Activated CD8-positive, alpha-beta memory T cell treated with anti-CD3 and anti-CD28 coated beads for 1 hour (primary cell): ENCODE data around the gene C1orf50.

ENCODE experiments used
- DNase-seq, 2 donors: peaks; one replicate each; pipeline ENCODE4 v3.0.0-alpha.2; 2020; ENCODE audit warnings: low read depth in 1 of 2; ENCODE audit errors: extremely low read depth in 1 of 2

C1orf50 gene

DNA sequence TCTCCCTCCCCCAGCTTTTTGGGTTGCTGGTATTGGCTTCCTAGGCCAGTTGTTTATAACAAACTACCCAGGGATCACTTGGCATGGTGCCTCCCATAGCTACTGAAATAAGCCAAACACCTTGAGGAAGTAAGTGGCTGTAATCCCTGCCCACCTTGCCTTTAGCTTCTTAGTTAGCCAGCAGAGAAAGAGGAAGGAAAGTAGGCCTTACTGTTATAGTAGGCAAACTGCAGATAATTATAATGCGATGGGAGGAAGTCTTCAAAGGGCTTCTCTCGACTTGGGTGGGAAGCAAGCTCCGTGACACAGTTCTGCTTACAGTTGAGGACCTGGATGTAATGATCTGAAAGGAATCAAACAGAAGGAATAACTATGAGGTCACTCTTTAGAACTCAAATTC, 8.4 kb upstream of the C1orf50 start:
- DNase-seq: no peak

DNA sequence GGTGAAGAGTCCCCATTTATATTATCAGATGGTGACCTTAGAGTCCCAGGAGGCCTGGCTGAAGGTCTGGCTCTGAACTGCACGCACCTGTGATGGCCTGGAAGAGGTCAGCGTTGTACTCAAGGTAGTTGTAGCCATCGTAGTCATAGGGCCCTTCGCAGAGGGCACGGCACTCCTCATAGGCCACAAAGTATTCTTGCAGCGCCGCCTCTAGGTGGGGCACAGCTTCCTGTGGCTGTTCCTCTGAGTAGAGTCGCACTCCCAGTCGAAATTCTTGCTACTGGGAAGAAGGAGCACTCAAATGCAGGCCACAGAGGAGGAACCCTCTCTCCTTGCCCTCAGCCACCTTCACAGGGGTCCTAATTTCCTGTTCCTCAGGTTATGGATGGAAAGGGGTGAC, 7.9 kb upstream of the C1orf50 start:
- no peak for DNase-seq

DNA sequence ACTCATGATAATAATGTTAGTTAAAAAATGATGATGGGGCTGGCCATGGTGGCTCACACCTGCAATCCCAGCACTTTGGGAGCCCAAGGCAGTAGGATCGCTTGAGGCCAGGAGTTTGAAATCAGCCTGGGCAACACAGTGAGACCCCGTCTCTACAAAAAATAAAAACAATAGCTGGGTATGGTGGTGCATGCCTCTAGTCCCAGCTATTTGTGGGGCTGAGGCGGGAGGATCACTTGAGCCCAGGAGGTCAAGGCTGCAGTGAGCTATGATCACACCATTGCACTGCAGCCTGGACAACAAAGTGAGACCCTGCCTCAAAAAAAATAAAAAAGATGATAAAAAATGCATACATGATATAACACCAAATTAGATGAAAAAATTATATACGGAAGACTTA, 5.5 kb upstream of the C1orf50 start:
- no peak for DNase-seq

DNA sequence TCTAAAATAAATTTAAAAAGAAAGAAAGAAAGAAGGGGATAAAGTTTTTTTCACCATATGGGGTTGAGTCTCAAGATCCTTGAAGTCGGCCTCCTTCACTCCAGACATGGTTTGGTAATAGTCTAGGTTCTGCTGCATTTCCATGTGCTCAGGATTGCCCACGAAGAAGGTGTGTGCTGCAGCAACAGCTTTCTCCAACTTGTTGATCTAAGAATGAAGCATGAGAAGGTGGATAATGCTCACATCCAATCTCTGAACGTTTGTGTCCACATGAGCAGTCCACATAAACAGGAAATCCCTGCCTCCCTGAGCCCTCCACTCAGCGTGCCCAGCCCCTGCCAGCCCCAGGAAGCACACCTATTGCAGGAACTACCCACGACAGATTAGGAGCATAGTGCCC, 4.8 kb upstream of the C1orf50 start:
- no peak for DNase-seq

DNA sequence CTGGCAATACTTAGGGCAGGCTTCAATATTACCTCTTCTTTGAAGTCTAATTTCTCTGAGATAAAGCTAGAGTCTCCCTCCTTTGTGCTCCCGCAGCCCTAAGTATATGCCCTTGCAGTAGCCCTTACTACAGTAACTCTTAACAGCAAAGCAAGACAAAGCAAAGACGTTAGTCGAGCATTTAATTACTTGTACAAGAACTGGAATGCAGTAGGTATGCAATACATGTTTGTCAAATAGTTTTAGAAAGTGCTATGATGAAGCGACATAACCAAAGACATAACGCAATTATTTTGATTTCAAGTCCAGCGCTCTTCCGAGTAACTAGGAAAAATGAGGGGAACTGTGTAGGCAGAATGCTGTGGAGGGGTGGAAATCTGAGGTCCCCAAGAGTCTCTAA, 1.8 kb upstream of the C1orf50 start:
- no peak for DNase-seq

DNA sequence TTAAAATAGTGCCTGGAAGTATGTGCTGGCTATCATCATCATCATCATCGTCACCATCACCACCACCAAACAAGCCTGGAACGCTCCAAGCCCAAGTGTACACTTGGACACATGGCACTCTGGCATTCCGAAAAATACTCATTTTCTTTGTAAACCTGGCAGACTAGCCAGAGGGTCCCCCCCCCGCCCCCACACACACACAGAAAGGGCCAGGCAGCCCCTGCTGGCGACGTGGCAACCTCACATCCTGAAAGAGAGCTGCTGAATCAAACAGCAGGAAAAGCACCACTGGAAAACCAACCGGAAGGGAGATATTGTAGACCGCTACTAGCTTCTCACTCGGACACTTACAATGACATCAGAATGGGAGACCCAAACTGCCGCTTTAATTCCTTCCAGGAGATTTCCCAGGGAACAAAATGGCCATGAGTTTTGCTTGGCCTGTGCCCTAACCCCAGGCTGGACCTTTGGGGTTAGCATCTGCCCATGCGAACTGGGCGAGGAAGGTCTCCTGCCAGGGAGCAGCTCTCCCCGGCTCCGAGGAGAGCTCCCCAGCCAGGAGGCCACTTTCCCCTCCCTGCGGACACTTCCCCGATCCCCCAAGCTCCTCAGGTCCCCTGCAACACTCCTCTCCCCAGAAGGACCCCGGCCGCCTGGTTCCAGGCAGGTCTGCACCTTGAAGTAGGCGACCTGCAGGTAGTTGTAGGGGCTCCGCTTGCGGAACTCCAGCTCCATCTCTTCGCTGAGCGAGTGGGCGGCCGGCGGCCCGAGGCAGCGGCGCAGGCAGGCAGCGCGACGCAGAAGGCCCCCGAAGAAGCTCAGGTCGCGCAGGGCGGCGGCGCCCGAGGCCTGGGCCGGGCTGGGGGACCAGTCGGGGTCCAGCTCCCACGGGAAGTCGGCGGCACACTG, 963 bp upstream of the C1orf50 start:
- no peak for DNase-seq

DNA sequence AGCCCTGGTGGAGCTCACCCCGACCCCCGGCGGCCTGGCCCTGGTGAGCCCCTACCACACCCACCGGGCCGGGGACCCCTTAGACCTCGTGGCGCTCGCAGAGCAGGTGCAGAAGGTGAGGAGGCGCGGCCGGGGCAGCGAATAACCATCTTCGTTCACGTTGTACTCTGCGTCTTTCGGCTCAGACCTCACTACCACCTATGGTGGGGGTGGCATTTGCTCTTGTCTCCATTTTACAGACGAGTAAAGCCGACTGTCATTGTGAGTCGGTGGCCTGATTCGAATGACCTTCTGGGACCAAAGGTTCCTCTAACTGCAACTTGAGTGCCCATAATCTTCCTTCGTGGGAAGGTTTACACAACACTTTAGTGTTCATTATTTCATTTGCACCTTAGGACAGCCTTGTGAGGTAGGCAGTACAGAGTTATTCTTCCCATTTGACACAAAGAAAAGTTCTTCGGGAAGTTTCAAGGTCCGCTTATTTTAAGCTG, 506 bp downstream of the C1orf50 start:
- no peak for DNase-seq

DNA sequence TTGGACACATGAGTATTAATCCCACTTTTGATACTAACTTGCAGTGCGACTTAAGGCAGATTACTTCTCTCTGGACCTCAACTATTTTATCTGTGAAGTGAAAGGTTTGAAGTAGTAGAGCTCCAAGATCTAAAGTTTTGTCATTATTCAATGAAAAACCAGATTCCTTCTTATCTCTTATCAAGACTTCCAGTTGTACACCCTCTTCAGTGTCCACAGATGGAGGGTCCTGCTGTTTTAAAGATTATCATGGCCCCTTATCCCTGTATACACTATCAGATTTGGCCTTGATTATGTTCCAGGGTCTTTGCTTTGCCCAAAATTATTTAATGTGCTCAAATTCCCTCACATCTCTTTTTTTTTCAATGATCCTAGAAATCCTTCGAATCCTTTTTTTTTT, 1.1 kb downstream of the C1orf50 start:
- DNase-seq: no peak

DNA sequence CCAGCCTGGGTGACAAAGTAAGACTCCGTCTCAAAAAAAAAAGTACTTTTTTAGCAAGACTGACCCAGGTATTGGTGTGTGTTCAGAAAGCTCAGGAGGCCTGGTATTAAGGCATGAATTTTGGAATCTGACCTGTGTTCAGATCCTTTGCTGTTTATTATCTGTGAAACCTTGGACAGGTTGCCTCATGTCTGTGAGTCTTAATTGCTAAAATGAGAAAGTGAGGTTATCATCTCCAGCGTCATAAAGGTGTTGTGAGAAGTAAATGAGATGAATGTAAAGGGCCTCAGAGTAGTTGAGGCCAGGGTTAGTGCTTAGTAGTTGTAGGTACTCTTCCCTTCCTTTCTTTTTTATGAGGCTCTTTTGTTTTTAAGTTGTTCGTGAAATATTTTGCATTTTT, 2.8 kb downstream of the C1orf50 start:
- DNase-seq: no peak

DNA sequence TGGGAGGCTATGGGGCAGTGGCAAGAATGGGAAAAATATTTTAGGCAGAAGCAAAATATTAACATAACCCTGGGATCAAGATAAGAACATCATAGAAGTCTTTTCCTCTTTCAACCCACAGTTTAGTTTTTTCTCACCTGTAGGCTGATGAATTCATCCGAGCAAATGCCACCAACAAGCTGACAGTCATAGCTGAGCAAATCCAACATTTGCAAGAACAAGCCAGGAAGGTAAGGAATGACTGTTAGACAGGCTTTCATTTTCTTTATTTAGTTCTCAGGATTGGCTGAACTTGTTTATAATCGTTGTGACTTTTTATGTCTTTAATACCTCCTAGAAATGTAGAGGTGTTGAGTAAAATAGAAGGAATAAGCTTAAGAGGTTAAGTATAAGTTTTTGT, 6.4 kb downstream of the C1orf50 start:
- no peak for DNase-seq

DNA sequence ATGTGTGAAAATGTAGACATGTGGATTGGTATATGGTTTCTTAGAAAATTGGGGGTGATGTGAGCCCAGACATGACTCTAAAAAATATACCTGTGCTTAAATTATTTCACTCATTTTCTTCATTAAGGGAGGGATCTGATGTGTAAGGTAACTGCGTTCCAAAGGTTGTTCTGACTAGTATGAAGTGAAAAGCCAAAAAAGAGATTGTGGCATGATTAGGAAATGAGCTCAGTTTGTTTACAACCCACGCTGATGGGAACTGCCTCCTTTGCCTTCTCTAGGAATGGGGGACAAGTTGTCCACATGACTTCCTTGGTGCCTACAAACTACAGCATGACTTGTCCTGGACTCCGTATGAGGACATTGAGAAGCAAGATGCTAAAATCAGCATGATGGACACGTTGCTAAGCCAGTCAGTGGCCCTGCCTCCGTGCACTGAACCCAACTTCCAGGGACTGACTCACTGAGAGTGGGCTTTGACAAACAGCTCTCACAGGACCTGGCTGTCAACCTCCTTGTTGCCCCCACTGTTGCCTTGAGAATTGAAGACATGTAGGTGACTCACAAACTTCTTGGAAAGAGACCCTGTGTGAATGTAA, 8.0 kb downstream of the C1orf50 start:
- DNase-seq: no peak

DNA sequence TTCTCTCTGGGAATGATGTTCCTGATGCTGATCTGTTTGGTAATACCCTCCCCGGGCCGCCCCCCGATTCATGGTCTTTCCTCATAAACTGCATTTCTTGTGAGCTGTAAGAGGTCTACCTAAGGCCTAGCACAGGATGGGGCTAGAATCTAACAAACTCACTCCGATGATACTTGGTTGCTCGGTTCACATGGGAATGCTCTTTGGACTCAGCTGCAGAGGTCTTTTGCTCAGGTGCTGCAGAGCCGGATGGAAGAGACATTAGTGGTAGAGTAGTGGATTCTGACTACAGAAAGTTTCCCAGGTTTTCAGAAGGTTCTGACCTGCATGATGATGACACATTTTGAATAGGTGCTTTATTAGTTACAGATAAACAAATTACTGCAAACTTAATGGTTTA, 9.5 kb downstream of the C1orf50 start:
- no peak for DNase-seq

DNA sequence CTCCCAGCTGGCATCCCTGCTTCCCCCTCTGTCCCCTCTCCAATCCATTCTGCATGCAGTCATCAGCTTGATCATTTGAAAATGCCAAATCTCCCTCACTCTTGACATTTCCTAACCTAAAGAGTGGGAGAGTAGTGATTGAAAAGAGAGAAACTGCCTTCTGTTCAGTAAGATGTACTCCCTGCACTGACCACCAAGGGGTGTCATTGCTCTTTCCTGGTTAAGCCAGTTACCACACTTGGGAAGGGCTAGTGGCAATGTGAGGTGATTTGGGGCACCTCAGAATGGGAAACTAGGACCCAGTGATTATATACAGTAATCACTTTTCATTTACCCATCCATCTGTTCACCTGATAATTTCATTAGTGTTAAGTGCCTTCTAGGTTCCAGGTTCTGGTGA, 10.8 kb downstream of the C1orf50 start:
- DNase-seq: no peak

DNA sequence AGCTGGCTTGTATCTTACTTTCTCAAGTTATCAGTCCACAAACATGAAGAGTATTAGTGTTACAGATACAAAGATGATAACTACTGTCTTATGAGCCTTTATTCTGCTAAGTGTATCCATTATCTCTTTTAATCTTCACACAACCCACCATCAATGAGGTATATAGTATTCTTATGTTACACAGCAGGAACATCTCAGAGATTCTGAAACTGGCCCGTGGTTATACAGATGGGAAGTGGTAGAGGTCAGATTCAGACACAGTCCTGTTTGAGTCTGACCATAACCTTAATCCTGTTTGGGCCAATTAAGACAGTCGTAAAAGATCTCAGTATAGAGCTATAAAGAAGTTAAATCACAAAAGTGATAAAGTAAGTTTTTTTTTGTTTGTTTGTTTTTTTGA, 12.7 kb downstream of the C1orf50 start:
- no peak for DNase-seq

DNA sequence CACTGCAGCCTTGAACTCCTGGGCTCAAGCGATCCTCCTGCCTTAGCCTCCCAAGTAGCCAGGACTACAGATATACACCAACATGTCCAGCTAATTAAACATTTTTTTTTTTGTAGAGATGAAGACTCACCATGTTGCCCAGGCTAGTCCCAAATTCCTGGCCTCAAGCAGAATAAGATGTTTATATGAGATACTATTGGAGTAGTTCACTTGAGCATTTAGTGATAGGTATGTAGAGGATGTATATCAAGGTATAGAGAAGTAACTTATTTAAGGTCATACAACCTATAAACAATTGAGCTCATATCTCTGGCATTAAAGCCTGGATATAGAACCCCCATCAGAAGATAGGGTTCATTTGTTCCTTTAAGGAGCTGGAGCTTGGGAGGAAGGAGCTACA, 13.1 kb downstream of the C1orf50 start:
- DNase-seq: no peak

DNA sequence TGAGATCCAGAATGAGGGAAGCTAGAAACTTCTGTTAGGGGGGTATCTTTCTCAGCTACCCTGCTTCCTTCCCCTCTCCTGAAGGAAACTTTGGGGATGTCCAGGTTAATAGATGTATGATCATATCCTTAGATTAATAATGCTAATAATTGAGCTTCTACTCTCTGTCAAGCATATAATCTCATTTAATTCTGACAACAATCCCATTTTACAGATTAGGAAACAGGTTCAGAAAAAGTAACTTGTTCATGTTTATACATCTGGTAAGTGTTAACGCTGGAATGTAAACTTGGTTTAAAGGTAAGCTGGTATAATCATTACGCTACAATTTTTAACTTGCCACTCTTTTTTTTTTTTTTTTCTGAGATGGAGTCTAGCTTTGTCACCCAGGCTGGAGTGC, 16.0 kb downstream of the C1orf50 start:
- no peak for DNase-seq

DNA sequence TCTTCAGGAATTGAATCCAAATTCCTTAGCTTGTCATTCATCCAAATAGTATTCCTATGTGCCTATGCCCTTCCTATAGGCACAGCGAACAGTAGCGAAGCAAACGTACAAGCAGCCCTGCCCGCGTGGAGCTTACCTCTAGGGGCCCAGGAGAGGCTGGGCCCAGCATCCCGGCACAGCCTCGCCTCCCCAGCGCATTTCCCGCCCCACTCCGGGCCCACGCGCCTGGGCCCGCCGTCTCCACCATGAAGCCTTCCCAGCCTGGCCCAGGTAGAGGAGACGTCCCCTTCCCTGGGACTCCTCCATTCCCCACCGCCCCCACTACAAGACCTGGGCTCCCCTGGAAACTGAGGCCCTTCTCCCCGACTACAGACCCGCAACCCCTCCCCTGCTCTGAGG, 17.5 kb downstream of the C1orf50 start:
- no peak for DNase-seq

DNA sequence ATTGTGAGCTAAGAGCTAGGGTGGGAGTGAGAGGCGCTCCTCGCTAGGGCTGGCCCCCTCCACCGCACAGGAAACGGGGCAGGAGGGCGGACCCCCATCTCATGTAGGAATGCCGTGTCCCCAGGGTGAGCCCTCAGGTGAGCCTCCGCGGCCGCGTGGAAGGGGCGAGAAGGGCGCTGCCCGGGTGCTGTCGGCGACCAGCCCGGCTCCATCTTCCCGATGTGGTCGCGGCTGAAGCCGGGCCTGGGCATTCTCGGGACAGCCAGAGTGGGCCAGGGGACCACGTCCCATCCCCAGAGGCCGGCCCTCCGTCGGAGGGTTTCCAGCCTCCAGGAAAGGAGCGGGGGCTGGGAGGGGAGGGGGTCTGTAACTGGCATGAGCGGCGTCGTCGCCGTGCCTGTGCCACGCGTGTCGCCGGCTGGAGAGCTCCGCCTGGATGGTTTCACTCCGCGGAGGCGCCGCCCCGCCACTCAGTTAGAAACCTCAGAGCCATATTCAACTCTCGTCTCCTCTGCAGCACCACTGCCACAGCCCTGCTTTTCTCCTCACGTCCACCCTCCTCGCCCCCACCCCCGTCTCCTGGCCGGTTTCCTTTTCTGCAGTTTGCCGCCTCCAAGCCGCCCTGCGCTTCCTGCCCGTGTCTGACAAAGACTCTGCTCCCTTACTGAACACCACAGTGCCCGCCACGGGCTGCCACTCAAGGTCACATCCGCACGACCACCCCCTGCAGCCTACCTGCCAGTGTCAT, 18.1 kb downstream of the C1orf50 start, which contains the start of gene TMEM269:
Gene TMEM269 (plus strand): TSS at position 46 of the 748 bp plus-strand sequence. CDS start 4,903 bp downstream, outside the sequence.
- peak in 1 of 2 donors; percentile 26 for DNase-seq

DNA sequence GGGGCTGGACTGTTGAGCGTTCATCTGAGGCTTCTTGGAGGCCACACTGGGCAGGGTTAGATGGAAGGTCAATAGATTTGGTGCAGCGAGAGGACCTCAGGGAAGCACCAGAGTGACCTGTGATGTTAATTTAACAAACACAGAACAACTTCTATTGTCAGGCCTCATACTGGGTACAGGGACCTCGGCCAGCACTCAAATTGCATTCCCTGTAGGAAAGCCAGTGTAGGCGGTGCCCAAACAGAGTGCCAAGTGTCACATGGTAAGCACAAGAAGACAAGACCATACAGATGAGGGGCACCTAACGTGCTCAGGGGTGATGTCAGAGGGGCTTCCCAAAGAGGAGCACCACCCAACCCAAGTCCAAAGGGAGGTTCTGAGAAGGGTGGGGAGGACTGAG, 19.0 kb downstream of the C1orf50 start:
- DNase-seq: no peak

DNA sequence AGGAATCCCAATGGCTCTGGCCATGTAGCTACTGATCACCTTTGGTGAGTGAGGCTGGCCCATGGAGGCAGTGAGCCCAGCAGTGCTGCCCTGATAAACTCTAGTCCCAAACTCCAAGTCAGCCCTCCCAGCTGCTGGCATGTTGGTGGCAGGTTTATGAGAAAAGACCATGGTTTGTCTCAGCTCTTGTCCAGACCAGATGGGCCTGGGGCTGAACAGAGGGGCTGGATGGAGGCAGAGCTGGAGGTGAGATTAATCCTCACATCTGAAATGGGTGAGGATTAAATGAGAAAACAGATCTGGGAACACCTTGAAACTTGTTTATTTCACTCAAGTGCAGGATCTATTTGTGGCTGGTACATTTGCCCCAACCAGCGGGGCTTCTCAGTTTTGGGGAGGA, 21.0 kb downstream of the C1orf50 start:
- no peak for DNase-seq

DNA sequence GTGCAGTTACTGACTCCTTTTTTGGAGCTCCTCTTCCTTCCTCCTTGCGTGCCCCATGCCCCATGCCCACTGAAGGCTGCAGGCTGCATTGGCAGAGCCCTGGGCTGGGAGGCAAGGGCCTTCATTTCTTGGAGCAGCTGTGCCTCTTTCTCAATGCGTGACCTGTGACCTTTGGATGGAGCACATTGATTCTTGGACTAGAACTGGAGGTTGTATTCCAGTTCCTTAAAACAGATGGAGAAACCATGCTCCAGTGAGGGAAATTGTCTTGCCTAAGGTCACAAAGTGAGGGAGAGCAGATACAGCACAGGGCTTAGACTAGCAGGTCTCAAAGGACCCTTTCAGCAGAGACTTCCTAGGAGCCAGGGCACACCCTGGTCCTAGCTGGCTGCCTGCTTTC, 26.8 kb downstream of the C1orf50 start:
- DNase-seq: no peak

DNA sequence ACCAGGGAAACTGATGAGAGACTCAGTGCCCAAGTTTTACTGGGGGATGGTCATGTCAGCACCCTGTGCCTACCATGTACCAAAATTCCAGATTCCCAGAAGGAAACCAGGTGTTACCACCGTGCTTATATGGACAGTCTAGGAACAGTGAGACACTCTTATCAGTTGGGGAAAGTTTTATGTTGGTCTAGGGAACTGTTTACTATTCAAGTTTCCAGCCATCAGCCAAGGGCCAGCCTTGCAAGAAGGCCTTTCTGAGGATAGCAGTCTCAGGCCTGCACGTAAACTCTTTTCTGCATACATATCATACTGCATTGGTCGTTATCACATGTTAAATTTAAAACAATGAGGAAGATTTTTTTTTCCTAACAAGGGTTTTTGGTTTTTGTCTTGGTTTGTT, 30.4 kb downstream of the C1orf50 start:
- no peak for DNase-seq
